ENCODE data around the gene ANKFN1. TPM values are rescaled to one million over a fixed set of nuclear protein-coding genes. Genes with fewer than 3 reads are reported as not detected.

The ANKFN1 gene
- polyA plus RNA-seq, 3 donors: not detected

- Histone ChIP-seq H3K79me2 (ENCODE audit: insufficient read depth, low read length) (no peaks in the 10 kb centered on the region), H3K27me3 (ENCODE audit: control insufficient read depth in 2 of 2, insufficient read depth in 2 of 2, low read length in 2 of 2) (no peaks in the 10 kb centered on the region), H3K36me3 (replicated peaks in 1 of 2; ENCODE audit: control insufficient read depth in 1 of 2, insufficient read depth in 2 of 2, low read length in 2 of 2) (no peaks in the 10 kb centered on the region), H3K27ac (ENCODE audit: low read depth in 1 of 2, low read length in 2 of 2) (no peak overlapping the region), H4K20me1 (ENCODE audit: insufficient read depth, low read length) (no peaks in the 10 kb centered on the region), H3K4me1 (ENCODE audit: control insufficient read depth in 1 of 2, insufficient read depth in 2 of 2, low read length in 2 of 2) (no peaks in the 10 kb centered on the region), H3K9me3 (replicated peaks in 1 of 2; ENCODE audit: control insufficient read depth in 1 of 2, insufficient read depth in 1 of 2, low read length in 2 of 2) (no peaks in the 10 kb centered on the region), H2AFZ (ENCODE audit: insufficient read depth, low read depth, low read length, poor library complexity, severe bottlenecking) (no peak overlapping the region), H3K9ac (ENCODE audit: insufficient read depth, low read length, poor library complexity, severe bottlenecking) (no peak overlapping the region), H3K4me2 (replicated peaks; ENCODE audit: extremely low read depth, low read length, poor library complexity, severe bottlenecking) (no peak overlapping the region), H3K4me3 (replicated peaks in 1 of 3; ENCODE audit: low read depth in 2 of 3, low read length in 3 of 3) (no peak overlapping the region)
- Mint-ChIP-seq H3K9me3 (no peaks in the 10 kb centered on the region), H3K27ac (no peak overlapping the region), H3K27me3 (ENCODE audit: low read depth in 3 of 3) (peaks cover 0 to 1% (median 1%) of the 10 kb centered on the region in 3 donors), H3K4me1 (no peaks in the 10 kb centered on the region), H3K4me3 (no peak overlapping the region), H3K36me3 (no peaks in the 10 kb centered on the region)
- DNase-seq: no peak
- TF ChIP-seq, protein P1, sequence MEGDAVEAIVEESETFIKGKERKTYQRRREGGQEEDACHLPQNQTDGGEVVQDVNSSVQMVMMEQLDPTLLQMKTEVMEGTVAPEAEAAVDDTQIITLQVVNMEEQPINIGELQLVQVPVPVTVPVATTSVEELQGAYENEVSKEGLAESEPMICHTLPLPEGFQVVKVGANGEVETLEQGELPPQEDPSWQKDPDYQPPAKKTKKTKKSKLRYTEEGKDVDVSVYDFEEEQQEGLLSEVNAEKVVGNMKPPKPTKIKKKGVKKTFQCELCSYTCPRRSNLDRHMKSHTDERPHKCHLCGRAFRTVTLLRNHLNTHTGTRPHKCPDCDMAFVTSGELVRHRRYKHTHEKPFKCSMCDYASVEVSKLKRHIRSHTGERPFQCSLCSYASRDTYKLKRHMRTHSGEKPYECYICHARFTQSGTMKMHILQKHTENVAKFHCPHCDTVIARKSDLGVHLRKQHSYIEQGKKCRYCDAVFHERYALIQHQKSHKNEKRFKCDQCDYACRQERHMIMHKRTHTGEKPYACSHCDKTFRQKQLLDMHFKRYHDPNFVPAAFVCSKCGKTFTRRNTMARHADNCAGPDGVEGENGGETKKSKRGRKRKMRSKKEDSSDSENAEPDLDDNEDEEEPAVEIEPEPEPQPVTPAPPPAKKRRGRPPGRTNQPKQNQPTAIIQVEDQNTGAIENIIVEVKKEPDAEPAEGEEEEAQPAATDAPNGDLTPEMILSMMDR (IDR thresholded peaks at IDR 0.05): no peak
- WGBS (ENCODE audit: insufficient coverage): no CpG with 5 or more reads among the region's 3 CpGs
- intact Hi-C loops (cut with micrococcal nuclease): no loop called here
Measured at GRCh38 chr17:56111706-56112485, 41.4 kb upstream of the ANKFN1 start.

GRCh38 chr17:56113486-56113885, 39.8 kb upstream of the ANKFN1 start:
- Histone ChIP-seq H3K9ac (ENCODE audit: insufficient read depth, low read length, poor library complexity, severe bottlenecking) (no peak overlapping the region), H2AFZ (ENCODE audit: insufficient read depth, low read depth, low read length, poor library complexity, severe bottlenecking) (no peak overlapping the region), H3K79me2 (ENCODE audit: insufficient read depth, low read length) (no peaks in the 10 kb centered on the region), H3K9me3 (replicated peaks in 1 of 2; ENCODE audit: control insufficient read depth in 1 of 2, insufficient read depth in 1 of 2, low read length in 2 of 2) (no peaks in the 10 kb centered on the region), H3K27me3 (ENCODE audit: control insufficient read depth in 2 of 2, insufficient read depth in 2 of 2, low read length in 2 of 2) (no peaks in the 10 kb centered on the region), H3K4me2 (replicated peaks; ENCODE audit: extremely low read depth, low read length, poor library complexity, severe bottlenecking) (no peak overlapping the region), H4K20me1 (ENCODE audit: insufficient read depth, low read length) (no peaks in the 10 kb centered on the region), H3K27ac (ENCODE audit: low read depth in 1 of 2, low read length in 2 of 2) (no peak overlapping the region), H3K4me1 (ENCODE audit: control insufficient read depth in 1 of 2, insufficient read depth in 2 of 2, low read length in 2 of 2) (no peaks in the 10 kb centered on the region), H3K4me3 (replicated peaks in 1 of 3; ENCODE audit: low read depth in 2 of 3, low read length in 3 of 3) (no peak overlapping the region), H3K36me3 (replicated peaks in 1 of 2; ENCODE audit: control insufficient read depth in 1 of 2, insufficient read depth in 2 of 2, low read length in 2 of 2) (no peaks in the 10 kb centered on the region)
- Mint-ChIP-seq H3K27me3 (ENCODE audit: low read depth in 3 of 3) (peaks cover 0 to 1% (median 0%) of the 10 kb centered on the region in 3 donors), H3K4me1 (no peaks in the 10 kb centered on the region), H3K27ac (no peak overlapping the region), H3K36me3 (no peaks in the 10 kb centered on the region), H3K9me3 (no peaks in the 10 kb centered on the region), H3K4me3 (no peak overlapping the region)
- no peak for DNase-seq
- no CpG with 5 or more reads among the region's 2 CpGs for WGBS (ENCODE audit: insufficient coverage)
- intact Hi-C loops (cut with micrococcal nuclease): no loop called here
- TF ChIP-seq, protein P1 (IDR thresholded peaks at IDR 0.05): no peak
